NOMO-1 treated with dmso at 0.1 percent for 144 hours (cell line): ENCODE measurements around the gene FLII.
A peak's percentile ranks its signal among the peaks of the same experiment; 100 is the strongest.

Experiments
- DNase-seq: peaks from one replicate; lab custom pipeline; 2025; ENCODE audit not compliant: unreplicated experiment; lab: John Stamatoyannopoulos, UW

Gene FLII

DNA sequence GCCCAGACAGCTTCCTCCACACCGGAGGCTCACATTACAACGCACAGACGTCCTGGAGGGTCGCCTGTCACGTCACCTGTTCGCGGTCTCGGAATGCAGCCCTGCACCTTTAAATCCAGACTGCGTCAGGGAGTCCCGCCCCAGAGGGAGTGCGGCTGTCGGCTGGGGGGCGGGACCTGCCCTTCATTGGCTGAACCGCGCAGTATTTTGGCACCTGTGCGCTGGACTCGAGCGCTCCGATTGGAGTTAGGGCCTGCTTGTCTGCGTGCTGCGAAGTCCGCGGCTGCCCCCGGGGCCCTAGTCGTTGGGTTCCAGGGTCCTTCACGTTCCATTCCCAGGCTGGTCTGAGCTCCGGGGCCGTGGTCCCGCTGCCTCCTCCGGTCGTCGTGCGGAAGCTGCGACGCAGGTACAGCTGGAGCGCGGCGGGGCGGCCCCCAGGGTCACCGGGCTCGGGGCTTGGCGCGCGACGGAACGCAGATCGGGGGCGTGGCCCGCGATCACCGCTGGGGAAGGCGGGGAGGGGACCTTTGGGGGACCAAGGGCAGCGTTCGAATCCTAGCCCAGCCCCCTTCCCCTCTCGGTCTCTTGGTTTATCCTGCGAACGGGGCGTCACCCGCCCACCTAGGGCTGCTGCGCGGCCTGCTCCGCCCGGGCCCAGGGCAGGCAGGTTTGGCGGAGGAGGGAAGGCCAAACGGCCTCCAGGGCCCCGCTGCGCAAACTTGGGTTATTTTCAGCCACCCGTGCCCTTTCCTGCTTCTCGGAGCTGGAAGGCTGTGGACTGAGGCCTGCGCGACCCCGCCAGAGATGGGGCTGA, 2.0 kb upstream of the FLII start, which contains the start of gene MIEF2:
TSS of gene MIEF2 (plus strand) at position 331 of the 814 bp plus-strand sequence. CDS start 2,059 bp downstream, outside the sequence.
- peak; percentile 94 for DNase-seq

DNA sequence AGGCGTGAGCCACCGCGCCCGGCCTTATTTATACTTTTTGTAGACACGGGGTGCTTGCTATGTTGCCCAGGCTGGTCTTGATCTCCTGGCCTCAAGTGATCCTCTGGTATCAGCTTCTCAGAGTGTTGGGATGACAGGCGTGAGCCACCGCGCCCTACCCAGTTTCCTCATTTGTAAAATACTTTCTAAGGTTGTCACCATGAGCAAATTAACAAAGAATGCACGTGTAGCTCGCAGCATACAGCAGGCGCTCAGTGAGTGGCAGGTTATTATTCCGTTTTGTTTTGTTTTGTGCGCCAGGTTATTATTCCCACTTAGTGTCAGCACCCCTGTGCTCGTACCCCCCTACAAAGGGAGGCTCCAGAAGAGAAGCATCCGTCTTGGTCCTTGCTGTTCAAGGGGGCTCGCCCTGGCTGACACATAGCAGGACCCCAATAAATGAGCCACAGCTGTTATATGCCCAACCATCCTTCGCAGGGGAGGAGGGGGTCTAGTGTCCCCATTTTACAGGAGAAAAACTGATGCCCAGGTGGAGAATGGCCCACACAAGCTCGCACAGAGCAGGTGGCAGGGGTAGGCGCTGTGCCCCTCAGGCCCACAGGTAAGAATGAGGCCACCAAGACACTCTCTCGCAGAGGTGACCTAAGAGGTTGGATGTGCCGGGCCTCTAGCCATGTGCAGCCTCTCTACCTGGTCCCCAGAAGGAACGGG, 1.2 kb upstream of the FLII start:
- no peak for DNase-seq

DNA sequence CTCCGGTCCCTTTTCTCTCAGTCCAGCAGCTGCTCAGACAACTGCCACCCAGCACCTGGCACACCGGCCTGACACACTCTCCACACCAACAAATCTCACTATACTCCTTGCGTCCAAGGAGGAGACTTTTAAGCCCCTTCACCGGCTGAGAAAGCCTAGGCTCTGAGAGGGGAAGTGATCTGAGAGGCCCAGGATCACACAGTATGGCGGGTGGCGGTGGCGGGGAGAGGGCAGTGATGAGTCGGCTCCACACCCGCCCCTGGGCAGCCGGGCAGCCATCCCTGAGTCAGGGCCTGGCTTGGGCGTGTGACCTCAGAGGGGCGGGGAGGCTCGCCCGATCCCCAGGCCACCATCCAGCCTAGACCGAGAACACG, 569 bp downstream of the FLII start:
- peak; percentile 55 for DNase-seq

DNA sequence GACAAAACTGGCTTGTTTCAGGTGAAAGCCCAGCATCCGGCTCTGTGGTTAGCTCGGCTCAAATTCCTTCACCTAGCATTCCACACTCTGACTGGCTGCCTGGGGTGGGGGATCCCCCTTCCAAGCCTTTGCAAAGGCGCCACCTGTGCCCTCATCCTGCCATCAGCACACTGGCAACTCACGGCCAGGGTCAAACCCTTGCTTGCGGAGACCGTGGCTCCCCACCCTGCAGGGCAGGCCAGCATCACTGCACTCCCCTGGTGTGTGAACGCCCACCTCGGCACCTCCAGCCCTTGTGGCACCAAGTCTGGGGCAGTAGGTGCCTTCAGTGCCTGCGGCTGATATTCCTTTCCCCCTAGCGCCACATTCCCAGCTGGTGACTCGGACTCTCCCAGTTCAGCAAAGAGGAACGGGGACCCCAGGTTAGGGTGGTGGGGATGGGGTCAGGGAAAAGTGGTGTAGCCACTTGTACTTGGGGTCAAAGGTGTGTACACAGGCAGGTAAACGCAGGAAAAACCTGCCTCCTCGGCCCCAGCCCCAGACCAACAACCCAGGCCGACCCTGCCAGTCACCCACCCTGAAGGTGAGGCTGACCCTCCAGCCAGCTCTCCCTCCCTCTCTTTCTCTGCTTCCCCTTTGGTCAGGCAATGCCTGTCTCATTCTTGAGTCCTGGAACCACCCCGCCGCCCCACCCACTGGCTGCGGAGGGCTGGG, 1.1 kb downstream of the FLII start:
- DNase-seq: no peak

DNA sequence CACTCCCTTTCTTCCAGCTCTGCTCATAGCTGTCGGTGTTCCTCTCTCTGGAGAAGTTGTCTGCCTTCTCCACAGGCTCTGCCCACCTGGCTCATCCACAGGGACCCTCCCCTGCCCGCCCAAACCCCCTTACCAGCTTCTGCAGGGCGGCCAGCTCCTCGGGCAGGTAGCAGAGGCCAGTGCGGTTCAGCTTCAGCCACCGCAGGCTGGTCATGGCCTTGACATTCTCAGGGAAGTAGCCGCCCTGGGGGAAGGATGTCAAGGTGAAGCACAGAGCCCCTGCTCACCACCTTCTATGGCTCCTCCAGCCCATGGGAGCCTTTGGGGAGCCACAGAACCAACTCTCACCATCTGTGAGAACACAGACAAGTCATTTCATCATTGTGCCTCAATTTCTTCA, 1.8 kb downstream of the FLII start:
- DNase-seq: no peak

DNA sequence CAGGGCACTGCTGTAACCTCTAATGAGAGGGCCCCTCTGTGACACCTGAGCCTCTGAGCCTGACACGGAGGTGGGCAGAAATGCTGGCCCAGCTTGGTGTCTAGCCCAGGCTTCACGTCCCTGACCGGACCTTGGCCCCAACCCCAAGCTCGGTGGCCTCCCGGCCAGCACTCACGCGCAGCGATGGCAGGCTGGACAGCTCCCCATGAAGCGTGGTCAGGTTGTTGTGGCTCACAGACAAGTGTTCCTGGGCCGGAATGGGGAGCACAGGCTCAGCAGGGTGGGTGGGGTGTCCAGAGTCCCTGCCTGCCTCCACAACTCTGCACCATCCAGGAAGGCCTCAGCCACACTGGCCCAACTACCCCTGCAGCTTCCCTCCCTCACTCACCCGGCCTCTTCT, 2.2 kb downstream of the FLII start:
- DNase-seq: no peak

DNA sequence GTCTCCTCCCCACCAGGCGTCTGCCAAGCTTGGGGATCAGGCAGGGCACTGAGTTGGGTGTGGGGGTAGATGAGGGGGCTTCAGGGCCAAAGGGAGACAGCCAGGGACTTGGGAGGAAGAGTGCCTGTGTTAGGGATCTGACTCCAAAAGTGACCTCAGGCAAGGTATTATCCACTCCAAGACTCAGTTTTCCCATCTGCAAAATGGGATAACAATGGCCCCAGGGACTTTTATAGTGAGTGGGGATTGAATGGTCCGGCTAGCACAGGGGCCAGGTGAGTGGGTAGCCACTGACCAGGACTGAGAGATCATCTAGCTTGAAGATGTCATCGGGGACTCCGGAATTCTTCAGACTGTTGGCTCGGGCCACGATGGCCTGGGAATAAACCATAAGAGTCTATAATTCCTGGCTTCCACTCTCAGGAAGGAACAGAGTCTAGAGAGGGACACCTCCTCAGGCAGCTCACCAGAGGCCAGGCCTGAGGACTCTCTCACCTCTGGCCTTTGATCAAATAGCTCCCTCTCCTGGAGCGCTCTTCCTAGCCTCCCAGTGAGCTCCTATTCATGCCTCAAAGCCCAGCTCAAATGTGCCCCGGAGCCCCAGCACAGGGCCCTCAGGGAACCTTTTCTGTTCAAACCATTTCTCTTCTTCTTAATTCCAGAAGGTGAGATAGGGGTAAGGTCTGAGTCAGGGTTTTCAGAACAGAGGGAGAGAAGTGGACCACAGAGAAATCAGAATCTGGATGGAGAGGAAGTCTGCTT, 3.5 kb downstream of the FLII start:
- DNase-seq: no peak

DNA sequence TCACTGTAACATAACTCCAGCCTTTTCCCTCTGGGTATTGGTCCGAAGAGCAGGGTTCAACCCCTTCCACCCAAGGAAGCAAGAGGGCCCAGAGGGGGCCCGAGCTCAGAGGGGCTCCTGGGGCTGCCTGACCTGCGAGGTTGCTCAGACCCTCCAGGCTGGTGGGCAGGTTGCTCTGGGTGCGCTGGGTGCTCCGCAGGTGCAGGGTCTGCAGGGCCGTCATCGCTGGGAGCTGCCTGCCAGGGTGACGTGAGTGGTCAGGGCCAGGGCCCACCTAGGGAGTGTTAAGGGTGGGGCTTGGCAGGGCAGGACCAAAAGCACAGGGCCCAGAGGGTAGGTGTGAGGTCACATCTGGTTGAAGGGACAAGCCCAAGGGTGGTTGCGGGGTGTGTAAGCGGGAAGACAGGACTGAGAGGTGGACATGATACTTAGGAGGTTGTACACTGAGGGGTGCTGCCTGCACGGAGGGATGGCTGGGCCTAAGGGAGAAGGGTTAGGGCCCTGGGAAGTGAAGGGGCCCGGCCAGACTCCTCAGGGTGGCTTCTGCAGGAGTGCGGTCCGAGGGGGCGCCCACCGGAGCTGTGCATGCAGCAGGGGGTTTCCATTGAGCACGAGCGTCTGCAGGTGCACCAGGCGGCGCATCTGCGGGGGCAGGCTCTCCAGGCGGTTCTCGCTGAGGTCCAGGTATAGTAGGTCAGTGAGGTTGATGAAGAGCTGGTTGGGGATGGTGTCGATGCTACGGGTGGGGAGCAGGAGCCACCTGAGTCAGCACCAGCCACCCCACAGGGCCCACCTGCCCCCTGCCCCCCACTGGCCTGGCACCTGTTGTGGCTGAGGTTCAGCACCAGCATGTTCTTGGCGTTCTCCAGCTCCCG, 4.4 kb downstream of the FLII start:
- DNase-seq: no peak

DNA sequence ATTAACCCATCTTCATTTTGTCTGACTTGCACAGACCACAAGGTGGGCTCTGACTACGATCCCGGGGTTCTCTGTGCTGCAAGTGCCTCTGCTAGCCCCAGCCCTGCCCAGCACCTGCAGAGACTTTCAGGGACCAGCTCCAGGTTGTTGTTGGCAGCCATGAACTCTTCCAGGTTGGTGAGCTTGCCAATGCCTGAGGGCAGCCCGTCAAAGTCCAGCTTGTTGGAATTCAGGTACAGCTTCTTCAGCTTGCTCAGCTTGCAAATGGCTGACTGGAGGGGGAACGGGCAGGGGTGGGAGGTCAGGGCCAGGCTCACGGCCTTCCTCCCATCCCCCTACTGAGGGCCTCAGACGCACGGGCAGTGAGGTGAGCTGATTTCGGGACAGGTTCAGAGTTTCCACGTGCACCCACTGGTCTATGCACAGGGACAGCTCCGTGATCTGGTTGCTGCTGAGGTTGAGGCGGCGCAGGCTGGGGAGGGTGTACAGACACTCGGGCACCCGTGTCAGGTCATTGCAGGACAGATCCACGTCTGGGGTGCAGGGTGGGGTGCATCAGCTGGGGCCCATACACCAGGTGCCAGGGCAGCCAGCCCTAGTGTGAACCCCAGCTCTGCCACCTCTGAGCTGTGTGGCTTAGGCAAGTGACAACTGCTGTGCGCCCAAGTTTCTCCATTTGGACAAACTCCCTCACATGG, 5.2 kb downstream of the FLII start:
- DNase-seq: no peak

DNA sequence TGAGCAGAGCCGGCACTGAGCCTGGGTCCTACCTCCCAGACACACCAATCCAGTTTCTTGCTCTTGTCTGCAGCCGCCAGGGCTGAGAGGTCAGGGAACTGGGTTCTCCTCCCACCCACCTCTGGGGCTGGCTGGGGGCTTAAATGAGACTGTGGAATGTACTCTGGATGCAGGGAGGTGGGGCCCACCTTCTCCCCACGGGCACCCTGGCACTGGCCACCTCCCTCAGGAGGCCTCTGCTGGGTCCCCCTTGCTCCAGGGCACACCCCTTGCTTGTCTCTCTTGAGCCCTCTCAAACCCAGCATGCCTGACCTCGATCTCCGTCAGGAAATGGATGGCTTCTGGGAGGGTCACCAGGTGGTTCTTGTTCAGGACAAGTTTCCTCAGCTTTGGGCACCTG, 6.4 kb downstream of the FLII start:
- DNase-seq: no peak

DNA sequence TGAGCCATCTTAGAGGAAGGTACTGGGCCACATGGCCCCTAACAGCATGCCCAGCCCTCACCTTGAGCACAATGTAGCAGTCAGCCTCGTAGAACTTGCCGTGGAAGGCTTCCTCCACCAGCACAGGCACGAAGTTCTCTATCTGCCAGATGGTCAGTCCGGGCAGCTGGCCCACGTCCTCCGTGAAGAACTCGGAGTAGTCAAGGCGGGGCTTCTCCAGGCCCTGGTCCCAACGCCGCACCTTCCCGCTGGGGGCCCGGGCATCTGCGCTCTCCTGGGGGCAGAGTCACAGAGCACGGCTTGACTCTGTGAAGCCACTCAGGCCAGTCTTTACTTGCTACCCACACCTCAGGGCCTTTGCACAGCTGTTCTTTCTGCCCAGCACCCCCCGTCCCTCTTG, 7.3 kb downstream of the FLII start:
- no peak for DNase-seq

DNA sequence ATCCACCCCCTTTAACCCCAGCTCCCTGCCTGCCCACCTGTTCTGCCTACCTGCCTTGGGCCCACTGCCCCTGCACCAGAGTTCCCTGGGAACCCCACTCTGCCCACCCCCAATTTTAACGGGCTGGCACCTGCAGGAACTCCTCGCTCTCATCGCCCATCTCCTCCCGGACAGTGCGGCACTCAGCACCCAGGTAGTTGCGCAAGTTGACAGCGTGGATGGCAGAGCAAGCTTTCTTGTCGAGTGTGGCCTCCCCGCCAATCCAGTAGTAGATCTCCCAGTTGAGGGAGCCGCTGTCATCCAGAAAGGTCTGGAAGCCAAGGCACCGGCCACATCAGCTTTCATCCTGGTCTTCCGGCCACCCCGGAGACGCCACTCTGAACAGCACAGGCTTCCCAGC, 7.8 kb downstream of the FLII start:
- DNase-seq: no peak

DNA sequence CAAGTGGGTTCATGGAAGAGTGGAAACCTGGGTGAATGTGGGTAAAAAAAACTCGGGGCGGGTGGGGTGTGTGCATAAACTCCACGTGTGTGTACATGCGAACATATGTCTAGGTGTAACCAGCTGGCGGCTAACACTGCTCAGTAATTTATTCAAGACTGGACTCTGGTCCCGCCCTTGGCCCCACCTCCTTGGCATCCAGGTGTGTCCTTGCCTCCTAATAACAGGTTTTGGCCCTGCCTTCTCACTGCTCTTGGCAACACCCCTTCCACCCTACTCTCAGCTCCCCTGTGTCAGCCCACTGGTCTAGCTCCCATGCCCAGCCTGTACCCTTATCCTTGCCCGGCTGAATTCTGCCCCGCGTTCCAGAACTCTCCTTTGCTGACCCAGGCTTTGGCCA, 8.3 kb downstream of the FLII start:
- DNase-seq: no peak

DNA sequence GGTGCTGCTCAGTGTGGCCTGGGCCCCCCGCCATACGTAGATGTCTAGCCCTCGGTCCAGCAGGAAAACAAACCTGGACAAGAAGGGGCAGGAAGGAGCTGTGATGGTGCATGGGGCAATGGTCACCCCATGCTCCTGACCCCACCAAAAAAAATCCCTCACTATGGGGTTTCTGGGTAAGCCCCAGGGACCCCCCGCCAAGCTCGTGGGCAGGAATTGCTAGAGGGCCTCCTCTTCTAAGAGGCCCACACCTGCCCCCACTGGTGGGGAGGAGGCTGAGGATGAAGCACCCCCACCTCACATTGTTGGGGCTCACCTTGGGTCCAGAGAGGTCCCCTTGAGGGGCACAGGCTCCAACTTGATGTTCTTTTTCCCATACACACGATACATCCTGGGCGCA, 9.7 kb downstream of the FLII start:
- no peak for DNase-seq

DNA sequence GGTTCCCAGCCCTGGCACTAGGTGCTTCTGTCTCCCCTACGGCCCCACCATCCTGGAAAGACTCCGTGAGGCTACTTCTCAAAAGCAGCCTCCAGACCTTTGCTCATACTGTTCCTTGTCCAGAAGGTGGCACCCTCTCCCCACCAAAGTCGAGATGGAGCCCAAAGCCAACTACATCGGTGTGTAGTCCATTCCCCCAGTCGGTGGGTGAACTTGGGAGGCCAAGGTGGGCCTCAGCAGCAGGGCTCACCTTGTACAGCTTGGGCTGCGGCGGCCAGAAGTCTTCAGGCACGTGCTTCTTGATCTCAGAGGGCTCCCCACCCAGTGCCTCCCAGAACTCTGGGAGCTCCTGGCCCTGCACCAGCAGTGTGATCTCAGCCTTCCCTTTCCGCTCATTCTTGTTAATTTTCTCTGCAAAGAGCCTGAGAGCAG, 10.2 kb downstream of the FLII start:
- no peak for DNase-seq

DNA sequence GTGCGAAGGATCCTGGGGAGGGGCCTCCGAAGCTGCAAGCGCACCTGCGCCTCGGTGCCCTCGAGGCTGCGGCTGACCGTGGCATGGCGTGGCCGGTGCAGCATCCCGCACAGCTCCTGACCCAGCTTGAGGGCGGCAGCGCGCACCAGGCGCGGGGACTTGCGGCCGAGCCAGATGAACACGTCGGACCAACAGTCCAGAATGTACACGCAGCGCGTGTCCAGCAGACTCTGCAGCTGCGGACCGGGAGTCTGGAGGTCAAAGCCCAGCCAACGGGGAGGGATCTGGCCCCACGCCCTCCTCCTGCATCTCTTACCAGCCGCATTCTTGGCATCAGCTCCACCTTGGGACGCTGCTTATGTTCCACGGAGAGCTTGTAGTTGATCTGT, 10.9 kb downstream of the FLII start:
- no peak for DNase-seq

DNA sequence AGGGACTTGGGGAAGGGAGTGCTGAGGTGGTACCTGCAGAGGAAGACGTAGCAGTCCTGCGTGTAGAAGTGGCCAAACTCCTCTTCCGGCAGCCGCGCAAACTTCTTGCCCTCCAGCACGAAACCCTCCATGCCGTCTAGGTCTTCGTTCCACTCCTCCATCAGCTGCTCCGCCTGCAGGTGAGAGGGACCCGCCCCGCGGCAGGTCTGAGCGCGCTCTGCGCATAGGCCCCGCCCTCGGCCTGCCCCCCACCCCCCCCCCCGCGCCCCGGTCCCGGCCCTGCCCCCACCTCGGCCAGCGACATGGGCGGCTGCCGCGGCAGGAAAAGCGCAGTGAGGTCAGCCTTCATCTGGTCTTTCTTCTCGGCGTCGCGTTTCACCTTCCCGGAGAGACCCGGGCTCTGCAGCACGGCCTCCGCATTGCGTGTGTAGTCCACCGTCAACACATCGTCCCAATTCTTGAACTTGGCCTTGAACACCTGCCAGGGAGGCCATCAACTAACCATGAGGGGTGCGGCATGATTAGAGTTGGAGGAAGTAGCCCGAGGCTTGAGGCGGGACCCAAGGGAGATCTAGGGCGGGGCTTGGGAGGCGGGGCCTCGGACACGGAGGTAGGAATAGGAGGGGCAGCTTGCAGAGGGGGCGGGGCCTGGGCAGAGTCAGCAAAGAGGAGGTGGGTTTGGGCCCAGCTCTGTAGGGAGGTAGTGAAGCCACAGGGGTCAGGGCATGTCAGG, 11.5 kb downstream of the FLII start:
- DNase-seq: no peak

DNA sequence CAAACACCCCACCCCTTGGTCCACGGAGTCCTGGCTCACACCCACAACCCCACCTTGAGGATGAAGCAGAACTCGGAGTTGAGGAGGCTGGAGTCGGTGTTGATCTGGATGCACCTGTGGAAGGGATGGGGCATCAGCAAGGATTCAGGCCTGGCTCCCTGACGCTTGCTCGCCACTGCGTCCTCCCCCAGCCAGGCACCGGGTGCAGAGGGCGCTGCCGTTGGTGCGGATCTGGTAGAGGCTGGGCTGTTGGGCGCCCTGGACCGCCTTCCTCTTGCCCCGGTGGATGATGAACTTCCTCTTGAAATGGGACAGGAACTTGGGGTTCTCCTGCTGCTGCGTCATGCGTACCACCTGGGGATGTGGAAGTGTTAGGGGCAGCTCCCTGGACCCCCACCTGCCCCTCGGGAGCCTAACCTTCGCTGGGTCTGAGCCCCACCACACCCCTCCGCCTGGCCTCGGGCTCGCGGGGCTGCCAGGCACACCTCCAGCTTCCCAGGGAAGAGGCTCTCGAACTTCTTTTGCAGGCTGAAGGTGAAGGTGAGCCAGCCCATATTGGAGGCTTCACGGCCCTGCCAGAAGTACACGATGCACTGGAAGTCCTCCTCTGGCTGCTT, 12.3 kb downstream of the FLII start:
- no peak for DNase-seq
